H9 (cell line): ENCODE data around the gene TEX2. TPM values are rescaled to one million over a fixed set of nuclear protein-coding genes. Genes with fewer than 3 reads are reported as not detected.

ENCODE experiments used
- DNase-seq: peaks from one replicate; pipeline ENCODE4 v3.0.0-alpha.2; 2017
- H2AFZ ChIP-seq: one replicate; pipeline ENCODE4 v1.6.1; 2013; ENCODE audit warnings: mild to moderate bottlenecking, low read length, control low read depth, moderate library complexity
- H2AK5ac ChIP-seq: 2 replicates; pipeline ENCODE4 v1.6.1; 2013; ENCODE audit warnings: low read length, control low read depth, mixed read lengths; ENCODE audit not compliant: insufficient read length
- H2BK120ac ChIP-seq: one replicate; pipeline ENCODE4 v1.6.1; 2013; ENCODE audit warnings: low read depth, mild to moderate bottlenecking, low read length, control low read depth, inconsistent platforms; ENCODE audit not compliant: poor library complexity, severe bottlenecking
- H2BK12ac ChIP-seq: 2 replicates; pipeline ENCODE4 v1.6.1; 2013; ENCODE audit warnings: low read length, control low read depth, mixed read lengths, low read depth; ENCODE audit not compliant: insufficient read length
- H2BK15ac ChIP-seq: 2 replicates; pipeline ENCODE4 v1.6.1; 2013; ENCODE audit warnings: low read depth, low read length, control low read depth
- H2BK20ac ChIP-seq: one replicate; pipeline ENCODE4 v1.6.1; 2013; ENCODE audit warnings: low read depth, mild to moderate bottlenecking, low read length, control low read depth, inconsistent platforms; ENCODE audit not compliant: poor library complexity, severe bottlenecking
- H2BK5ac ChIP-seq: 2 replicates; pipeline ENCODE4 v1.6.1; 2013; ENCODE audit warnings: low read length, control low read depth, mixed read lengths; ENCODE audit not compliant: insufficient read length
- H3K14ac ChIP-seq: 2 replicates; pipeline ENCODE4 v1.6.1; 2013; ENCODE audit warnings: low read length, control low read depth; ENCODE audit not compliant: insufficient read depth
- H3K18ac ChIP-seq: 2 replicates; pipeline ENCODE4 v1.6.1; 2013; ENCODE audit warnings: low read depth, mild to moderate bottlenecking, mixed read lengths, low read length, control low read depth; ENCODE audit not compliant: insufficient read length
- H3K23ac ChIP-seq: 2 replicates; pipeline ENCODE4 v1.6.1; 2013; ENCODE audit warnings: low read length, control low read depth, mixed read lengths, low read depth; ENCODE audit not compliant: insufficient read length
- H3K23me2 ChIP-seq: 2 replicates; pipeline ENCODE4 v1.6.1; 2013; ENCODE audit warnings: low read depth, mild to moderate bottlenecking, mixed read lengths, low read length, control low read depth; ENCODE audit not compliant: insufficient read length, poor library complexity, severe bottlenecking
- H3K27ac ChIP-seq: 2 replicates; pipeline ENCODE4 v1.5.1; 2013; ENCODE audit warnings: low read length, control low read depth, mixed read lengths, low read depth; ENCODE audit not compliant: insufficient read length
- H3K27me3 ChIP-seq: 2 replicates; pipeline ENCODE4 v1.6.1; 2013; ENCODE audit warnings: low read length, control low read depth, inconsistent platforms; ENCODE audit not compliant: insufficient read depth
- H3K4ac ChIP-seq: 2 replicates; pipeline ENCODE4 v1.6.1; 2013; ENCODE audit warnings: low read depth, mild to moderate bottlenecking, control low read depth, inconsistent platforms, low read length, moderate library complexity
- H3K4me1 ChIP-seq: 2 replicates; pipeline ENCODE4 v1.6.1; 2013; ENCODE audit warnings: low read length, control low read depth, inconsistent platforms; ENCODE audit not compliant: insufficient read depth
- H3K4me2 ChIP-seq: 2 replicates; pipeline ENCODE4 v1.6.1; 2013; ENCODE audit warnings: low read length, control low read depth, mixed read lengths; ENCODE audit not compliant: insufficient read length, insufficient read depth
- H3K56ac ChIP-seq: 2 replicates; pipeline ENCODE4 v1.6.1; 2013; ENCODE audit warnings: low read depth, mild to moderate bottlenecking, mixed read lengths, low read length, control low read depth; ENCODE audit not compliant: insufficient read length
- H3K79me1 ChIP-seq: 2 replicates; pipeline ENCODE4 v1.6.1; 2013; ENCODE audit warnings: low read depth, mild to moderate bottlenecking, moderate library complexity, low read length, control low read depth, inconsistent platforms; ENCODE audit not compliant: insufficient read depth, poor library complexity, severe bottlenecking
- H3K79me2 ChIP-seq: 2 replicates; pipeline ENCODE4 v1.6.1; 2013; ENCODE audit warnings: low read length, control low read depth, inconsistent platforms; ENCODE audit not compliant: insufficient read depth
- H3K9ac ChIP-seq: 2 replicates; pipeline ENCODE4 v1.6.1; 2013; ENCODE audit warnings: low read length, control low read depth, mixed read lengths; ENCODE audit not compliant: insufficient read length; ENCODE audit errors: extremely low read depth
- H3K9me3 ChIP-seq: one replicate; pipeline ENCODE4 v1.6.1; 2013; ENCODE audit warnings: low read depth, low read length, inconsistent platforms; ENCODE audit not compliant: control insufficient read depth
- H3T11ph ChIP-seq: one replicate; pipeline ENCODE4 v1.6.1; 2013; ENCODE audit warnings: mild to moderate bottlenecking, low read length, control low read depth, inconsistent platforms
- H4K20me1 ChIP-seq: one replicate; pipeline ENCODE4 v1.6.1; 2013; ENCODE audit not compliant: control insufficient read depth, insufficient read length, insufficient read depth
- H4K5ac ChIP-seq: 2 replicates; pipeline ENCODE4 v1.6.1; 2013; ENCODE audit warnings: low read depth, mild to moderate bottlenecking, mixed read lengths, low read length, control low read depth; ENCODE audit not compliant: insufficient read length
- H4K8ac ChIP-seq: replicated peaks from 2 replicates; pipeline ENCODE4 v1.6.1; 2013; ENCODE audit warnings: low read length, control low read depth, mixed read lengths, low read depth; ENCODE audit not compliant: insufficient read length
- H4K91ac ChIP-seq: 2 replicates; pipeline ENCODE4 v1.6.1; 2013; ENCODE audit warnings: low read depth, mild to moderate bottlenecking, moderate library complexity, mixed read lengths, low read length, control low read depth; ENCODE audit not compliant: insufficient read length
- H3K27ac Mint-ChIP-seq, 3 experiments: 2 replicates in 2 of 3; 3 replicates in 1 of 3; pipeline ENCODE4 v1.8.0; 2020 to 2021; ENCODE audit warnings: mixed read lengths in 3 of 3, mild to moderate bottlenecking in 1 of 3, moderate library complexity in 1 of 3
- H3K27me3 Mint-ChIP-seq: 2 replicates; pipeline ENCODE4 v1.8.0; 2021; ENCODE audit warnings: low read depth, mild to moderate bottlenecking, moderate library complexity, mixed read lengths
- H3K36me3 Mint-ChIP-seq, 3 experiments: 2 replicates in 2 of 3; 3 replicates in 1 of 3; pipeline ENCODE4 v1.8.0; 2020 to 2021; ENCODE audit warnings: low read depth in 3 of 3, mixed read lengths in 3 of 3; ENCODE audit not compliant: insufficient read depth in 1 of 3
- H3K4me1 Mint-ChIP-seq, 2 experiments: 2 replicates each; pipeline ENCODE4 v1.8.0; 2020; ENCODE audit warnings: mixed read lengths in 2 of 2
- H3K4me3 Mint-ChIP-seq, 2 experiments: 2 replicates in 1 of 2; 3 replicates in 1 of 2; pipeline ENCODE4 v1.8.0; 2020 to 2021; ENCODE audit warnings: mild to moderate bottlenecking in 2 of 2, mixed read lengths in 2 of 2, moderate library complexity in 1 of 2
- H3K9me3 Mint-ChIP-seq, 2 experiments: 2 replicates in 1 of 2; 3 replicates in 1 of 2; pipeline ENCODE4 v1.8.0; 2020; ENCODE audit warnings: mild to moderate bottlenecking in 2 of 2, mixed read lengths in 2 of 2, moderate library complexity in 1 of 2
- WGBS: extraction: QIAGEN DNeasy Blood & Tissue Kit; methylation state at CpG from one replicate; pipeline ENCODE4 v1.1.7; 2013; ENCODE audit warnings: missing lambda C conversion rate, low lambda C conversion rate, mixed read lengths; ENCODE audit not compliant: insufficient read length; ENCODE audit errors: extremely low coverage; 5-methylcytosine and 5-hydroxymethylcytosine counted together
- total RNA-seq: library from RNA; stranded (reverse); gene quantifications from 2 replicates; pipeline ENCODE4 v1.2.1, GENCODE V29; 2021
- TF ChIP-seq, protein P1 (sequence below): fragments of 200-600 bp; sonication (generic); conservative IDR thresholded peaks from 3 replicates; pipeline ENCODE4 v1.8.0; 2021; ENCODE audit warnings: antibody characterized with exemption, mild to moderate bottlenecking

The TEX2 gene
- total RNA-seq, 1 experiment from 2014 or later = 12.2 TPM

DNA sequence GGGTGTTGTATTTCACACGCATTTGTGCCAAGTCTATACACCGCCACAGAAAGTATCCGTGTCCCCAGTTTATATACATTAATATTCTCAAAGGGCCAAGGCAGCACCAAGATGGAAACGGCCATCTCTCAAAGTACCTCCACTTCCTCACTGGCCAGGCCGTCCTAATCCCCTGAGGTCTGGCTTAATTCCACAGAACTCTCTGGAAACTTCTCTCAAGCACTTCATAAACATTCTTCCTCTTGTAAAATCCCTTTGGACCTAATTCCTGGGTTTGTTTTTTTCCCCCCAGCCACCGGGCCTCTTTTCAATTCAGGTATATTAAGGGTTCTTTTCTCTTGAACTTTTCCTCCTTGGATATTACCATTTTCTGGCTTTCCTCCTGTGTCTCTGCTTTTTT lies 128.1 kb downstream of the TEX2 start:
- H4K5ac ChIP-seq = no peak overlapping the region
- H3K4me2 ChIP-seq = no peak overlapping the region
- Mint-ChIP-seq H3K27me3 (peaks cover 24% of the 10 kb centered on the region), H3K4me1 (peaks cover 0 to 5% of the 10 kb centered on the region in 2 experiments), H3K36me3 (no peaks in the 10 kb centered on the region), H3K27ac (no peak overlapping the region), H3K9me3 (no peaks in the 10 kb centered on the region), H3K4me3 (no peak overlapping the region)
- no peaks in the 10 kb centered on the region for H3K23me2 ChIP-seq
- no peak overlapping the region for H2BK20ac ChIP-seq
- peak; percentile 15 for DNase-seq
- no peak overlapping the region for H3K9ac ChIP-seq
- H3T11ph ChIP-seq = no peak overlapping the region
- no peak overlapping the region for H3K4ac ChIP-seq
- TF ChIP-seq, protein P1, sequence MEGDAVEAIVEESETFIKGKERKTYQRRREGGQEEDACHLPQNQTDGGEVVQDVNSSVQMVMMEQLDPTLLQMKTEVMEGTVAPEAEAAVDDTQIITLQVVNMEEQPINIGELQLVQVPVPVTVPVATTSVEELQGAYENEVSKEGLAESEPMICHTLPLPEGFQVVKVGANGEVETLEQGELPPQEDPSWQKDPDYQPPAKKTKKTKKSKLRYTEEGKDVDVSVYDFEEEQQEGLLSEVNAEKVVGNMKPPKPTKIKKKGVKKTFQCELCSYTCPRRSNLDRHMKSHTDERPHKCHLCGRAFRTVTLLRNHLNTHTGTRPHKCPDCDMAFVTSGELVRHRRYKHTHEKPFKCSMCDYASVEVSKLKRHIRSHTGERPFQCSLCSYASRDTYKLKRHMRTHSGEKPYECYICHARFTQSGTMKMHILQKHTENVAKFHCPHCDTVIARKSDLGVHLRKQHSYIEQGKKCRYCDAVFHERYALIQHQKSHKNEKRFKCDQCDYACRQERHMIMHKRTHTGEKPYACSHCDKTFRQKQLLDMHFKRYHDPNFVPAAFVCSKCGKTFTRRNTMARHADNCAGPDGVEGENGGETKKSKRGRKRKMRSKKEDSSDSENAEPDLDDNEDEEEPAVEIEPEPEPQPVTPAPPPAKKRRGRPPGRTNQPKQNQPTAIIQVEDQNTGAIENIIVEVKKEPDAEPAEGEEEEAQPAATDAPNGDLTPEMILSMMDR = no peak
- H3K27me3 ChIP-seq = no peaks in the 10 kb centered on the region; the same call in 1 of the 2 replicates
- no peaks in the 10 kb centered on the region for H3K79me1 ChIP-seq
- H2AK5ac ChIP-seq = no peak overlapping the region
- H2BK12ac ChIP-seq = no peak overlapping the region
- H4K20me1 ChIP-seq = no peaks in the 10 kb centered on the region
- no peak overlapping the region for H3K56ac ChIP-seq
- H3K14ac ChIP-seq = no peak overlapping the region
- H3K9me3 ChIP-seq = no peaks in the 10 kb centered on the region
- no peak overlapping the region for H2BK15ac ChIP-seq
- H4K91ac ChIP-seq = no peak overlapping the region
- H2BK120ac ChIP-seq = no peak overlapping the region
- no peak overlapping the region for H2AFZ ChIP-seq
- no peaks in the 10 kb centered on the region for H3K79me2 ChIP-seq
- H3K4me1 ChIP-seq = no peaks in the 10 kb centered on the region
- no CpG with 5 or more reads among the region's 6 CpGs for WGBS
- H3K18ac ChIP-seq = no peak overlapping the region
- no peak overlapping the region for H2BK5ac ChIP-seq
- H3K27ac ChIP-seq = no peak overlapping the region
- H4K8ac ChIP-seq = no peak overlapping the region
- no peak overlapping the region for H3K23ac ChIP-seq
